GM23338 (cell line): ENCODE data around the gene TK1. TPM values are rescaled to one million over a fixed set of nuclear protein-coding genes. Genes with fewer than 3 reads are reported as not detected.

Source experiments
- ATAC-seq: fragments of 200-7000 bp; cut with Tn5 transposase; 3 replicates; pipeline ENCODE4 v1.9.1; 2020
- DNase-seq: peaks from one replicate; pipeline ENCODE4 v3.0.0-alpha.2; 2015; ENCODE audit warnings: low spot score
- H2AFZ ChIP-seq: fragments of 200-600 bp; sonication (generic); 2 replicates; pipeline ENCODE4 v1.8.0; 2016; ENCODE audit warnings: antibody characterized with exemption, mild to moderate bottlenecking, moderate library complexity
- H3F3A ChIP-seq: fragments of 200-600 bp; sonication (generic); replicated peaks from 2 replicates; pipeline ENCODE4 v1.8.0; 2017; ENCODE audit warnings: antibody characterized with exemption, mixed run types, low read depth
- H3K27ac ChIP-seq: fragments of 200-600 bp; sonication (generic); 2 replicates; pipeline ENCODE4 v1.6.1; 2016; ENCODE audit warnings: low read depth
- H3K27me3 ChIP-seq: fragments of 200-600 bp; sonication (generic); 2 replicates; pipeline ENCODE4 v1.8.0; 2016; ENCODE audit warnings: mild to moderate bottlenecking, mixed run types, moderate library complexity; ENCODE audit not compliant: insufficient read depth
- H3K36me3 ChIP-seq: fragments of 200-600 bp; sonication (generic); 2 replicates; pipeline ENCODE4 v1.8.0; 2016; ENCODE audit warnings: mild to moderate bottlenecking; ENCODE audit not compliant: insufficient read depth
- H3K4me1 ChIP-seq: fragments of 200-600 bp; sonication (generic); 2 replicates; pipeline ENCODE4 v1.8.0; 2016; ENCODE audit warnings: mild to moderate bottlenecking, moderate library complexity; ENCODE audit not compliant: insufficient read depth
- H3K4me2 ChIP-seq: fragments of 200-600 bp; sonication (generic); 2 replicates; pipeline ENCODE4 v1.7.1; 2017; ENCODE audit warnings: mixed run types
- H3K4me3 ChIP-seq: fragments of 200-600 bp; sonication (generic); 2 replicates; pipeline ENCODE4 v1.6.1; 2016; ENCODE audit warnings: mixed run types
- H3K79me2 ChIP-seq: fragments of 200-600 bp; sonication (generic); replicated peaks from 2 replicates; pipeline ENCODE4 v1.8.0; 2017; ENCODE audit warnings: mild to moderate bottlenecking; ENCODE audit not compliant: insufficient read depth
- H3K9me2 ChIP-seq: fragments of 200-600 bp; sonication (generic); 2 replicates; pipeline ENCODE4 v1.8.0; 2017; ENCODE audit not compliant: insufficient read depth
- H4K20me1 ChIP-seq: fragments of 200-600 bp; sonication (generic); replicated peaks from 2 replicates; pipeline ENCODE4 v1.8.0; 2017; ENCODE audit warnings: mild to moderate bottlenecking; ENCODE audit not compliant: insufficient read depth
- H3K27ac Mint-ChIP-seq: 2 replicates; pipeline ENCODE4 v1.8.0; 2020; ENCODE audit warnings: inconsistent platforms, mild to moderate bottlenecking, moderate library complexity, mixed read lengths
- H3K27me3 Mint-ChIP-seq: 3 replicates; pipeline ENCODE4 v1.8.0; 2022; ENCODE audit warnings: low read depth, mild to moderate bottlenecking, moderate library complexity, mixed read lengths, inconsistent platforms; ENCODE audit not compliant: insufficient read depth, poor library complexity
- H3K36me3 Mint-ChIP-seq: 3 replicates; pipeline ENCODE4 v1.8.0; 2021; ENCODE audit warnings: low read depth, mild to moderate bottlenecking, inconsistent platforms, moderate library complexity, mixed read lengths
- H3K4me1 Mint-ChIP-seq: 3 replicates; pipeline ENCODE4 v1.8.0; 2020; ENCODE audit warnings: mild to moderate bottlenecking, inconsistent platforms, mixed read lengths
- H3K4me3 Mint-ChIP-seq: 3 replicates; pipeline ENCODE4 v1.8.0; 2021; ENCODE audit warnings: moderate library complexity, mild to moderate bottlenecking, inconsistent platforms, mixed read lengths
- H3K9me3 Mint-ChIP-seq: 3 replicates; pipeline ENCODE4 v1.8.0; 2020; ENCODE audit warnings: moderate library complexity, mild to moderate bottlenecking, inconsistent platforms, mixed read lengths
- CREB1 ChIP-seq: fragments of 250-450 bp; sonication (Bioruptor Pico); IDR thresholded peaks from 2 replicates; pipeline ENCODE4 v1.5.0; 2020; ENCODE audit warnings: low read depth, mild to moderate bottlenecking, moderate library complexity
- CTCF ChIP-seq, 2 experiments: fragments of 200-600 bp in 1 of 2; sonication (generic) in 1 of 2; conservative IDR thresholded peaks; 2 replicates each; pipeline versions ENCODE4 v1.5.1 to v1.6.1; 2016 to 2017; ENCODE audit warnings: antibody characterized with exemption in 2 of 2, low read depth in 2 of 2, mild to moderate bottlenecking in 2 of 2, moderate library complexity in 1 of 2
- ETS1 ChIP-seq: IDR thresholded peaks from 2 replicates; pipeline ENCODE4 v1.6.1; 2016; ENCODE audit warnings: antibody characterized with exemption
- EZH2 ChIP-seq: fragments of 200-600 bp; sonication (generic); IDR thresholded peaks from one replicate; pipeline ENCODE4 v1.8.0; 2017; ENCODE audit warnings: antibody characterized with exemption, mild to moderate bottlenecking, low read depth; ENCODE audit not compliant: unreplicated experiment
- EZH2phosphoT487 ChIP-seq: fragments of 200-600 bp; sonication (generic); IDR thresholded peaks from one replicate; pipeline ENCODE4 v1.8.1; 2018; ENCODE audit warnings: antibody characterized with exemption; ENCODE audit not compliant: unreplicated experiment
- JUNB ChIP-seq: IDR thresholded peaks from one replicate; pipeline ENCODE4 v1.6.1; 2016; ENCODE audit warnings: antibody characterized with exemption; ENCODE audit not compliant: unreplicated experiment
- NANOG ChIP-seq: IDR thresholded peaks from 2 replicates; pipeline ENCODE4 v1.6.1; 2016; ENCODE audit warnings: antibody characterized with exemption, borderline replicate concordance
- POLR2AphosphoS5 ChIP-seq: IDR thresholded peaks from 2 replicates; pipeline ENCODE4 v1.6.1; 2016; ENCODE audit warnings: antibody characterized with exemption, low read depth
- REST ChIP-seq: IDR thresholded peaks from one replicate; pipeline ENCODE4 v1.6.1; 2018; ENCODE audit warnings: antibody characterized with exemption; ENCODE audit not compliant: unreplicated experiment
- STAT1 ChIP-seq: IDR thresholded peaks from one replicate; pipeline ENCODE4 v1.6.1; 2016; ENCODE audit warnings: antibody characterized with exemption; ENCODE audit not compliant: unreplicated experiment
- ZNF114 ChIP-seq: fragments of 250-450 bp; sonication (Bioruptor Pico); IDR thresholded peaks from 2 replicates; pipeline ENCODE4 v1.5.0; 2020; ENCODE audit warnings: mild to moderate bottlenecking, moderate library complexity
- ZNF331 ChIP-seq: fragments of 250-450 bp; sonication (Bioruptor Pico); IDR thresholded peaks from 2 replicates; pipeline ENCODE4 v1.5.0; 2020; ENCODE audit warnings: low read depth, mild to moderate bottlenecking, moderate library complexity
- ZNF462 ChIP-seq: fragments of 250-450 bp; sonication (Bioruptor Pico); IDR thresholded peaks from 2 replicates; pipeline ENCODE4 v1.5.0; 2020; ENCODE audit warnings: mild to moderate bottlenecking, moderate library complexity
- polyA plus RNA-seq: library from polyadenylated mRNA; unstranded; fragments of >200 nt; fragmentation: Nextera tagmentation; extraction: Ambion mirVana; gene quantifications from 2 replicates; pipeline ENCODE4 v1.2.1, GENCODE V29; 2016
- total RNA-seq: library from RNA; depleted of rRNA; stranded (reverse); fragments of >200 nt; shearing (Covaris generic); gene quantifications from 2 replicates; pipeline ENCODE4 v1.2.3, GENCODE V29; 2014

Gene TK1
- total and polyA plus RNA-seq, 2 experiments from 2014 or later: 74.5 to 84.4 TPM

- Mint-ChIP-seq H3K4me3 (no peak overlapping the region), H3K36me3 (no peaks in the 10 kb centered on the region), H3K4me1 (peaks cover 5% of the 10 kb centered on the region; the same call in 1 of the 3 replicates), H3K27ac (no peak overlapping the region), H3K9me3 (no peaks in the 10 kb centered on the region; the same call in 2 of the 3 replicates), H3K27me3 (peaks cover 2% of the 10 kb centered on the region)
- H2AFZ ChIP-seq: no peak overlapping the region
- H3K27ac ChIP-seq: no peak overlapping the region
- no peak for DNase-seq
- H3K36me3 ChIP-seq: no peaks in the 10 kb centered on the region
- H3K4me3 ChIP-seq: no peak overlapping the region
- ATAC-seq: no peak
- H3K4me1 ChIP-seq: no peaks in the 10 kb centered on the region
- no peaks in the 10 kb centered on the region for H4K20me1 ChIP-seq
- no peaks in the 10 kb centered on the region for H3K79me2 ChIP-seq
- no peaks in the 10 kb centered on the region for H3F3A ChIP-seq
- H3K9me2 ChIP-seq: no peaks in the 10 kb centered on the region
- no peak overlapping the region for H3K4me2 ChIP-seq
- TF ChIP-seq STAT1: no peak
- TF ChIP-seq EZH2: no peak
- TF ChIP-seq ZNF114 (CRISPR knock-in tag): no peak
- TF ChIP-seq ETS1: no peak
- no peak for TF ChIP-seq ZNF331 (CRISPR knock-in tag)
- TF ChIP-seq NANOG: no peak
- no peak for TF ChIP-seq REST
- TF ChIP-seq CREB1 (CRISPR knock-in tag): no peak
- TF ChIP-seq POLR2AphosphoS5: no peak
- no peak for TF ChIP-seq ZNF462 (CRISPR knock-in tag)
- TF ChIP-seq CTCF (conservative IDR thresholded peaks at IDR 0.05; ENCODE audit: low read depth in 2 of 2): no peak
- no peak for TF ChIP-seq JUNB
- TF ChIP-seq EZH2phosphoT487: no peak
- no peaks in the 10 kb centered on the region for H3K27me3 ChIP-seq
Measured at GRCh38 chr17:78146881-78147280, 40.0 kb downstream of the TK1 start.
